ENCODE data around the gene ROCK2.

Gene ROCK2

GRCh38 chr2:11160731-11161455 lies 183.5 kb downstream of the ROCK2 start:
- H3K4me3 ChIP-seq (ENCODE audit: low read depth, low read length), result no peak overlapping the region
- H3K27ac ChIP-seq (ENCODE audit: extremely low read depth, low read depth, low read length), result no peak overlapping the region
- no peaks in the 10 kb centered on the region for H3K9me3 ChIP-seq (ENCODE audit: control insufficient read depth, insufficient read depth, low read depth, low read length)
- POLR2A ChIA-PET, result no interaction called here
- CTCF ChIA-PET, result interaction anchor here (0.8 to 2.5 kb wide), 4 partner anchors 28 to 328 kb away, joined by 3 to 13 read pairs (median 3); a partner anchor contains a TSS
- no peaks in the 10 kb centered on the region for H3K36me3 ChIP-seq (ENCODE audit: control insufficient read depth in 2 of 2, insufficient read depth in 1 of 2, low read length in 2 of 2)
- no peaks in the 10 kb centered on the region for H3K4me1 ChIP-seq (ENCODE audit: control insufficient read depth, insufficient read depth, low read length)
- TF ChIP-seq ZEB2 (tag by site-specific recombination; IDR thresholded peaks at IDR 0.05) (no peak), ZFP41 (tag by site-specific recombination; IDR thresholded peaks at IDR 0.05; ENCODE audit: borderline replicate concordance) (no peak), SP2 (tag by site-specific recombination; IDR thresholded peaks at IDR 0.05) (no peak), ZNF16 (tag by site-specific recombination; IDR thresholded peaks at IDR 0.05; ENCODE audit: low read depth) (no peak), ZNF140 (tag by site-specific recombination; IDR thresholded peaks at IDR 0.05) (no peak), ZFHX2 (tag by site-specific recombination; conservative IDR thresholded peaks at IDR 0.05) (no peak), ZSCAN4 (tag by site-specific recombination; IDR thresholded peaks at IDR 0.05) (no peak), SP3 (tag by site-specific recombination; IDR thresholded peaks at IDR 0.05) (no peak), ZNF155 (tag by site-specific recombination; IDR thresholded peaks at IDR 0.05) (no peak), ZNF202 (tag by site-specific recombination; IDR thresholded peaks at IDR 0.05; ENCODE audit: borderline replicate concordance) (no peak), ZNF544 (tag by site-specific recombination; IDR thresholded peaks at IDR 0.05) (no peak), ZNF366 (tag by site-specific recombination; conservative IDR thresholded peaks at IDR 0.05) (no peak), ZBTB49 (tag by site-specific recombination; IDR thresholded peaks at IDR 0.05; ENCODE audit: low read depth) (no peak), OVOL3 (tag by site-specific recombination; IDR thresholded peaks at IDR 0.05) (no peak), ZNF529 (tag by site-specific recombination; IDR thresholded peaks at IDR 0.05; ENCODE audit: insufficient replicate concordance) (no peak), ZBTB1 (tag by site-specific recombination; IDR thresholded peaks at IDR 0.05) (no peak), ZNF785 (tag by site-specific recombination; IDR thresholded peaks at IDR 0.05) (no peak), ZNF692 (tag by site-specific recombination; IDR thresholded peaks at IDR 0.05) (no peak), ZNF610 (tag by site-specific recombination; IDR thresholded peaks at IDR 0.05; ENCODE audit: borderline replicate concordance) (no peak)

- Histone ChIP-seq H3K4me1 (ENCODE audit: control insufficient read depth, insufficient read depth, low read length) (no peaks in the 10 kb centered on the region), H3K9me3 (ENCODE audit: control insufficient read depth, insufficient read depth, low read depth, low read length) (no peaks in the 10 kb centered on the region), H3K36me3 (ENCODE audit: control insufficient read depth in 2 of 2, insufficient read depth in 1 of 2, low read length in 2 of 2) (no peaks in the 10 kb centered on the region), H3K27ac (ENCODE audit: extremely low read depth, low read depth, low read length) (no peak overlapping the region), H3K4me3 (ENCODE audit: low read depth, low read length) (no peak overlapping the region)
- ChIA-PET CTCF (interaction anchor here (2.5 kb wide), 1 partner anchor 27 kb away, joined by 13 read pairs; a partner anchor contains a TSS), POLR2A (no interaction called here)
- TF ChIP-seq SALL2 (tag by site-specific recombination; IDR thresholded peaks at IDR 0.05; ENCODE audit: borderline replicate concordance) (no peak), ZNF473 (tag by site-specific recombination; IDR thresholded peaks at IDR 0.05) (no peak), ZNF488 (tag by site-specific recombination; IDR thresholded peaks at IDR 0.05) (no peak), MZF1 (tag by site-specific recombination; IDR thresholded peaks at IDR 0.05; ENCODE audit: borderline replicate concordance) (no peak), ZSCAN4 (tag by site-specific recombination; IDR thresholded peaks at IDR 0.05) (no peak)
Measured at GRCh38 chr2:11160256-11160655, 184.2 kb downstream of the ROCK2 start.

All from HEK293 (cell line).